Measurements from ENCODE around the gene IL1A.

Gene IL1A

DNA sequence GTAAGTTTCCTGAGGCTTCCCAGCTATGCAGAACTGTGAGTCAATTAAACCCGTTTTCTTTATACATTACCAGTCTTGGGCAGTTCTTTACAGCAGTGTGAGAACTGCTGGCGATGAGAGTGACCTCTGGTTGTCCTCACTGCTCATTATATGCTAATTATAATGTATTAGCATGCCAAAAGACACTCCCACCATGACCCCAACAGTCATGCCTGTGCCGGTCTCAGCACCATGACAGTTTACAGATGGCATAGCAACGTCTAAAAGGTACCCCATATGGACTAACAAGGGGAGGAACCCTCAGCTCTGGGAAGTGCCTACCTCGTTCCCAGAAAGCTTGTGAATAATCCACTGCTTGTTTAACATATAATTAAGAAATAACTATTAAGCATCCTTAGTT lies 8.1 kb upstream of the IL1A start:
- Histone ChIP-seq H3K27ac (ENCODE audit: insufficient read depth, low read depth, low read length, poor library complexity, severe bottlenecking) (no peak overlapping the region), H3K27me3 (ENCODE audit: control insufficient read depth, insufficient read depth, low read length, poor library complexity, severe bottlenecking) (no peaks in the 10 kb centered on the region), H3K4me1 (ENCODE audit: control insufficient read depth, insufficient read depth, low read length) (no peaks in the 10 kb centered on the region), H3K9me3 (ENCODE audit: control insufficient read depth, low read length) (no peaks in the 10 kb centered on the region), H3K4me3 (ENCODE audit: insufficient read depth, low read depth, low read length) (no peak overlapping the region), H3K36me3 (ENCODE audit: control insufficient read depth, insufficient read depth, low read length) (no peaks in the 10 kb centered on the region)
- 87 to 92% methylated on average over 5 of the region's 5 CpGs for WGBS, 2 experiments

DNA sequence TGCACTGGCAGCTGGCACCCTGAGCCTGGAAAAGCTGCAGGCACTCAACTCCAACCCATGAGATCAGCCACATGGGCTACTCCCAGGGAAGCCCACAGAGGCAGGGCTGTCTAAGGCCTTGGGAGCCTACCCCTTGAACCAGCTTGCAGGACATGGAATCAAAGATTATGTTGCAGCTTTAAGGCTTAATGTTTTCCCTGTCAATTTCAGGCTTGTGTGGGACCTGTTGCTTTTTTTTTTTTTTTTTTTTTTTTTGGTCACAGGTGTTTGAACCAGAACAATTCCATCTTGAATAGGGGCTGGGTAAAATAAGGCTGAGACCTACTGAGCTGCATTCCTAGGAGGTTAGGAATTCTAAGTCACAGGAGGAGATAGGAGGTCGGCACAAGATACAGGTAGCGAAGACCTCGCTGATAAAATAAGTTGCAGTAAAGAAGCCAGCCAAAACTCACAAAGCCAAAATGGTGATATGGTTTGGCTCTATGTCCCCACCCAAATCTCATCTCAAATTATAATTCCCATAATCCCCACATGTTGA lies 7.5 kb upstream of the IL1A start:
- WGBS, 2 experiments = 96 to 97% methylated on average over 3 of the region's 3 CpGs
- H3K4me1 ChIP-seq (ENCODE audit: control insufficient read depth, insufficient read depth, low read length) = no peaks in the 10 kb centered on the region

DNA sequence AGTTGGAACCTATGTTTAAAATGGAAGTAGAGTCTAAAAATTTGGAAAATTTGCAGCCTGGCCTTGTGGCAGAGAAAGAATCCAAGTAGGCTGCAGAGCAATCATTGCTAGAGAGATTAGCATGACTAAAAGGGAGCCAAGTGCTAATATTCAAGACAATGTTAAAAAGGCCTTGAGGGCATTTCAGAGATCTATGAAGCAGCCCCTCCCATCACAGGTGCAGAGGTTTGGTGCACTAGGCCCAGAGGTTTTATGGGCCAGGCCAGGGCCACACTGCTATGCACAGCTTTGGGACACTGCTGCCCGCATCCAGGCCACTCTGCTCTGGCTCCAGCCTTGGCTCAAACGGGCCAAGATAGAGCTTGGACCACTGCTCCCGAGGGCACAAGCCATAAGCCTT lies 6.7 kb upstream of the IL1A start:
- 92 to 93% methylated on average over 3 of the region's 3 CpGs for WGBS, 2 experiments
- Histone ChIP-seq H3K4me1 (ENCODE audit: control insufficient read depth, insufficient read depth, low read length) (no peaks in the 10 kb centered on the region), H3K9me3 (ENCODE audit: control insufficient read depth, low read length) (no peaks in the 10 kb centered on the region), H3K27me3 (ENCODE audit: control insufficient read depth, insufficient read depth, low read length, poor library complexity, severe bottlenecking) (no peaks in the 10 kb centered on the region), H3K4me3 (ENCODE audit: insufficient read depth, low read depth, low read length) (no peak overlapping the region), H3K27ac (ENCODE audit: insufficient read depth, low read depth, low read length, poor library complexity, severe bottlenecking) (no peak overlapping the region), H3K36me3 (ENCODE audit: control insufficient read depth, insufficient read depth, low read length) (no peaks in the 10 kb centered on the region)

More for the DNA sequence above, 7.5 kb upstream of the IL1A start:
- H3K9me3 ChIP-seq (ENCODE audit: control insufficient read depth, low read length) = no peaks in the 10 kb centered on the region
- H3K27me3 ChIP-seq (ENCODE audit: control insufficient read depth, insufficient read depth, low read length, poor library complexity, severe bottlenecking) = no peaks in the 10 kb centered on the region
- H3K4me3 ChIP-seq (ENCODE audit: insufficient read depth, low read depth, low read length) = no peak overlapping the region
- no peak overlapping the region for H3K27ac ChIP-seq (ENCODE audit: insufficient read depth, low read depth, low read length, poor library complexity, severe bottlenecking)
- no peaks in the 10 kb centered on the region for H3K36me3 ChIP-seq (ENCODE audit: control insufficient read depth, insufficient read depth, low read length)

GRCh38 chr2:112790305-112790704 lies 6.0 kb upstream of the IL1A start:
- no peak overlapping the region for H3K4me3 ChIP-seq (ENCODE audit: insufficient read depth, low read depth, low read length)
- no peaks in the 10 kb centered on the region for H3K27me3 ChIP-seq (ENCODE audit: control insufficient read depth, insufficient read depth, low read length, poor library complexity, severe bottlenecking)
- H3K9me3 ChIP-seq (ENCODE audit: control insufficient read depth, low read length) = no peaks in the 10 kb centered on the region
- WGBS, 2 experiments = 94 to 99% methylated on average over 5 of the region's 5 CpGs
- no peaks in the 10 kb centered on the region for H3K4me1 ChIP-seq (ENCODE audit: control insufficient read depth, insufficient read depth, low read length)
- H3K27ac ChIP-seq (ENCODE audit: insufficient read depth, low read depth, low read length, poor library complexity, severe bottlenecking) = no peak overlapping the region
- H3K36me3 ChIP-seq (ENCODE audit: control insufficient read depth, insufficient read depth, low read length) = no peaks in the 10 kb centered on the region

GRCh38 chr2:112789186-112789585 lies 4.9 kb upstream of the IL1A start:
- H3K4me1 ChIP-seq (ENCODE audit: control insufficient read depth, insufficient read depth, low read length) = peaks cover 6% of the 10 kb centered on the region
- H3K9me3 ChIP-seq (ENCODE audit: control insufficient read depth, low read length) = no peaks in the 10 kb centered on the region
- H3K4me3 ChIP-seq (ENCODE audit: insufficient read depth, low read depth, low read length) = no peak overlapping the region
- 88 to 92% methylated on average over 1 of the region's 1 CpG for WGBS, 2 experiments
- no peaks in the 10 kb centered on the region for H3K27me3 ChIP-seq (ENCODE audit: control insufficient read depth, insufficient read depth, low read length, poor library complexity, severe bottlenecking)
- H3K36me3 ChIP-seq (ENCODE audit: control insufficient read depth, insufficient read depth, low read length) = no peaks in the 10 kb centered on the region
- H3K27ac ChIP-seq (ENCODE audit: insufficient read depth, low read depth, low read length, poor library complexity, severe bottlenecking) = no peak overlapping the region

GRCh38 chr2:112788653-112789052 lies 4.4 kb upstream of the IL1A start:
- no peaks in the 10 kb centered on the region for H3K9me3 ChIP-seq (ENCODE audit: control insufficient read depth, low read length)
- H3K36me3 ChIP-seq (ENCODE audit: control insufficient read depth, insufficient read depth, low read length) = no peaks in the 10 kb centered on the region
- no peaks in the 10 kb centered on the region for H3K27me3 ChIP-seq (ENCODE audit: control insufficient read depth, insufficient read depth, low read length, poor library complexity, severe bottlenecking)
- H3K27ac ChIP-seq (ENCODE audit: insufficient read depth, low read depth, low read length, poor library complexity, severe bottlenecking) = no peak overlapping the region
- WGBS, 2 experiments = 91 to 97% methylated on average over 2 to 3 of the region's 3 CpGs
- H3K4me1 ChIP-seq (ENCODE audit: control insufficient read depth, insufficient read depth, low read length) = peaks cover 7% of the 10 kb centered on the region
- H3K4me3 ChIP-seq (ENCODE audit: insufficient read depth, low read depth, low read length) = no peak overlapping the region

- WGBS, 2 experiments = 95 to 99% methylated on average over 3 to 4 of the region's 4 CpGs
- peaks cover 7% of the 10 kb centered on the region for H3K4me1 ChIP-seq (ENCODE audit: control insufficient read depth, insufficient read depth, low read length)
- no peaks in the 10 kb centered on the region for H3K27me3 ChIP-seq (ENCODE audit: control insufficient read depth, insufficient read depth, low read length, poor library complexity, severe bottlenecking)
Measured at GRCh38 chr2:112787729-112788393, 3.6 kb upstream of the IL1A start.

DNA sequence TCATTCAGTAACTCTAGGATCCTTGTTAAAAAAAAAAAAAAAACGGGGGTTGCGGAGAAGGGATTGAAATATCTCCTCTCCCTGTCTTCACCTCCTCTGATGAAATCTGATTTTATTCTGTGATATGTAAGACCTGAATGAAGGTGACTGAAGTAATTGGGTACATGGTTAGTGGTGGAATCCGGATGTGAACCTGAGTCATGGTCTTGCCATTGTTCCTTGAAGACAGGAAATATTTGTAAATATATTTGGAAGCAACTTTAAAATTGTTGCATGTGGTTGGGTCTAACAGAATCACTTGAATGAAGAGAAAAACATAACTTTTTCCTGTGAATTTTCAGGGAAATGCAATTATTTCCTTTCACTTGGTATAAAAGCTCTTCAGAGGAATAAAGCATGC lies 3.0 kb upstream of the IL1A start:
- Histone ChIP-seq H3K9me3 (ENCODE audit: control insufficient read depth, low read length) (no peaks in the 10 kb centered on the region), H3K27ac (ENCODE audit: insufficient read depth, low read depth, low read length, poor library complexity, severe bottlenecking) (no peak overlapping the region), H3K27me3 (ENCODE audit: control insufficient read depth, insufficient read depth, low read length, poor library complexity, severe bottlenecking) (no peaks in the 10 kb centered on the region), H3K4me3 (ENCODE audit: insufficient read depth, low read depth, low read length) (no peak overlapping the region), H3K36me3 (ENCODE audit: control insufficient read depth, insufficient read depth, low read length) (no peaks in the 10 kb centered on the region), H3K4me1 (ENCODE audit: control insufficient read depth, insufficient read depth, low read length) (peaks cover 7% of the 10 kb centered on the region)
- WGBS, 2 experiments = 86 to 93% methylated on average over 2 of the region's 3 CpGs

More at GRCh38 chr2:112787729-112788393, 3.6 kb upstream of the IL1A start:
- Histone ChIP-seq H3K9me3 (ENCODE audit: control insufficient read depth, low read length) (no peaks in the 10 kb centered on the region), H3K4me3 (ENCODE audit: insufficient read depth, low read depth, low read length) (no peak overlapping the region), H3K27ac (ENCODE audit: insufficient read depth, low read depth, low read length, poor library complexity, severe bottlenecking) (no peak overlapping the region), H3K36me3 (ENCODE audit: control insufficient read depth, insufficient read depth, low read length) (no peaks in the 10 kb centered on the region)

- Histone ChIP-seq H3K36me3 (ENCODE audit: control insufficient read depth, insufficient read depth, low read length) (no peaks in the 10 kb centered on the region), H3K4me3 (ENCODE audit: insufficient read depth, low read depth, low read length) (no peak overlapping the region), H3K27me3 (ENCODE audit: control insufficient read depth, insufficient read depth, low read length, poor library complexity, severe bottlenecking) (no peaks in the 10 kb centered on the region), H3K27ac (ENCODE audit: insufficient read depth, low read depth, low read length, poor library complexity, severe bottlenecking) (no peak overlapping the region), H3K9me3 (ENCODE audit: control insufficient read depth, low read length) (no peaks in the 10 kb centered on the region), H3K4me1 (ENCODE audit: control insufficient read depth, insufficient read depth, low read length) (peaks cover 7% of the 10 kb centered on the region)
- WGBS, 2 experiments = 93 to 95% methylated on average over 2 to 3 of the region's 3 CpGs
Measured at GRCh38 chr2:112783187-112783714, 1.0 kb downstream of the IL1A start.

DNA sequence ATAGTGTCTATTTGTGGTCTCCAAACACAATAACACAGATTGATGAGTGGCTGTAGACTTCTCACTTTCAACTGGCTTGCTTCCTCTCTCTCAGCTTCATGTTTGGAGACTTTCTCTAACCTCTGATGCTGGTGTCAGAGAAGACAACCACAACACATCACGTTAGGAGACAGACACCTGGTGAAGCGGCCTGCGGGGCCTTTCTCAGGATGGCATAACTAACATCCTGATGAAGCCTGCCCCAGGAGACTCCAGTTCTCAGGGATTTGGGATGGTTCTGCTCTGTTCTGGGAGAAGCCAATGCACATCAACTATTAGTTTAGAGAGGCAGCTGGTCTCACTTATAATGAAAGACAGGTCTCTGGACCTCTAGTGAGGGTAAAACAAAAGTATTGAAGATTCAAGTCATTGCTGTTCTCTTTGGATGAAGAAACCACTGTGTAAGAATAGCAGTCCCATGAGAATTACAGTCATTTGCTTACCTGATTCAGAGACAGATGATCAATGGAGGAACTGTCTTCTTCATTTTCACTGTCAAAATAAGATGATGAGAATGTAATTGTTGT lies 2.0 kb downstream of the IL1A start:
- Histone ChIP-seq H3K9me3 (ENCODE audit: control insufficient read depth, low read length) (no peaks in the 10 kb centered on the region), H3K27me3 (ENCODE audit: control insufficient read depth, insufficient read depth, low read length, poor library complexity, severe bottlenecking) (no peaks in the 10 kb centered on the region), H3K4me3 (ENCODE audit: insufficient read depth, low read depth, low read length) (no peak overlapping the region), H3K27ac (ENCODE audit: insufficient read depth, low read depth, low read length, poor library complexity, severe bottlenecking) (no peak overlapping the region), H3K4me1 (ENCODE audit: control insufficient read depth, insufficient read depth, low read length) (peaks cover 7% of the 10 kb centered on the region), H3K36me3 (ENCODE audit: control insufficient read depth, insufficient read depth, low read length) (no peaks in the 10 kb centered on the region)
- 80 to 85% methylated on average over 3 of the region's 3 CpGs for WGBS, 2 experiments
